ENCODE measurements around the gene HMOX2. TPM values are rescaled to one million over a fixed set of nuclear protein-coding genes. Genes with fewer than 3 reads are reported as not detected.
A peak's percentile ranks its signal among the peaks of the same experiment; 100 is the strongest.

HMOX2 gene
- total and polyA plus RNA-seq, 2 experiments from 2014 or later = 61.5 to 101 TPM

DNA sequence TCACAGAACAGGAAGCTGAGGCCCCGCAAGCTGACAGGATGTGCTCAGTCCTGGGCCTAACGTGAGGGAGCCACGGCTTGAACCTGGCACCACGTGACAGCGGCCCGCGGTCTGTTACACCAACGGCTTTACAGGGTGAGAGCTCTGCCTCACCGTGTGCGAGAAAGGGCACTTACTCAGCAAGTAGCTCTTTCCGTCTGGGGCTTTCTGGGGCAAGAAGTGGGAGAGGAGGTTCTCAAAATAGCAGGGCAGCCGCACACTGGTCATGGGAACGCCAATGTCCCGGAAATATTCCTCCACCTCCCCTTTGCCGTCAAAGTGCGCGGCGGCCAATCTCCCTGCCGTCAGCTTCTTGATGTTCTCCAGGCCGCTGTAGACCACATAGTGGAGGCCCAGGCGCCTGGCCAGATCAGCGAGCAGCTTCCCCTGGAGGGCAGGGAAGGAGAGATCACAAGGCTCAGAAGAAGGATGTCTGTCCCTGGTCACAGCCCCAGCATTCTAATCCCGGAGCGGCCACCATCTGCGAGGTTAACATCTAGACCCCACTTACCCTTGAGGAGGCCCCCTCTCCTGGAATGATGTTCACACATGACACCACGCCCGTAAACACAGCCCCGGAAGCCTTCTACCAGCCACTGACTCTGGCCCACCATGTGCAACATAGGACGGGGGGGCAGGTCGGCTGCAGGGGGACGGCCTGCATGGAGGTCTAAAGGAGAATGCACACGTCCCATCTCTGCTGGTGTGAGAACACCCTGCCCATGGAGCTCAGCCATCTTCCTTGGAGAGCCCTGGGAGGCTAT, 10.0 kb upstream of the HMOX2 start:
- no peak overlapping the region for H3K4me3 ChIP-seq
- TF ChIP-seq, protein P1, sequence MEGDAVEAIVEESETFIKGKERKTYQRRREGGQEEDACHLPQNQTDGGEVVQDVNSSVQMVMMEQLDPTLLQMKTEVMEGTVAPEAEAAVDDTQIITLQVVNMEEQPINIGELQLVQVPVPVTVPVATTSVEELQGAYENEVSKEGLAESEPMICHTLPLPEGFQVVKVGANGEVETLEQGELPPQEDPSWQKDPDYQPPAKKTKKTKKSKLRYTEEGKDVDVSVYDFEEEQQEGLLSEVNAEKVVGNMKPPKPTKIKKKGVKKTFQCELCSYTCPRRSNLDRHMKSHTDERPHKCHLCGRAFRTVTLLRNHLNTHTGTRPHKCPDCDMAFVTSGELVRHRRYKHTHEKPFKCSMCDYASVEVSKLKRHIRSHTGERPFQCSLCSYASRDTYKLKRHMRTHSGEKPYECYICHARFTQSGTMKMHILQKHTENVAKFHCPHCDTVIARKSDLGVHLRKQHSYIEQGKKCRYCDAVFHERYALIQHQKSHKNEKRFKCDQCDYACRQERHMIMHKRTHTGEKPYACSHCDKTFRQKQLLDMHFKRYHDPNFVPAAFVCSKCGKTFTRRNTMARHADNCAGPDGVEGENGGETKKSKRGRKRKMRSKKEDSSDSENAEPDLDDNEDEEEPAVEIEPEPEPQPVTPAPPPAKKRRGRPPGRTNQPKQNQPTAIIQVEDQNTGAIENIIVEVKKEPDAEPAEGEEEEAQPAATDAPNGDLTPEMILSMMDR (IDR thresholded peaks at IDR 0.05; ENCODE audit: low read depth, low read length) = no peak
- no peaks in the 10 kb centered on the region for H3K27me3 ChIP-seq
- DNase-seq (ENCODE audit: low read depth in 1 of 2, low spot score in 1 of 2) = peak in 1 of 2 donors; percentile 27
- peaks cover 3% of the 10 kb centered on the region for H3K36me3 ChIP-seq
- H3K9me3 ChIP-seq (ENCODE audit: low read depth) = no peaks in the 10 kb centered on the region
- H3K4me1 ChIP-seq (ENCODE audit: low read depth) = no peaks in the 10 kb centered on the region
- H3K27ac ChIP-seq = peak overlapping the region; percentile 0

DNA sequence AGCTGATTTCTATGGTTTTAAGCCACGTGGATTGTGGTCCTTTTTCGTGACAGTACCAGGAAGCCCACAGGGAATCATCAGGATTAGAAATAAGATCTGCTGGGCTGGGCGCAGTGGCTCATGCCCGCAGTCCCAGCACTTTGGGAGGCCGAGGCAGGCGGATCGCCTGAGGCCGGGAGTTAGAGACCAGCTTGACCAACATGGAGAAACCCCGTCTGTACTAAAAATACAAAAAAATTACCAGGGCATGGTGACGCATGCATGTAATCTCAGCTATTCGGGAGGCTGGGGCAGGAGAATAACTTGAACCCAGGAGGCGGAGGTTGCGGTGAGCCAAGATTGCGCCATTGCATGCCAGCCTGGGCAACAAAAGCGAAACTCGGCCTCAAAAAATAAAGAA, 8.3 kb upstream of the HMOX2 start:
- H3K27me3 ChIP-seq = no peaks in the 10 kb centered on the region
- DNase-seq (ENCODE audit: low read depth in 1 of 2, low spot score in 1 of 2) = no peak
- no peak overlapping the region for H3K27ac ChIP-seq
- no peak overlapping the region for H3K4me3 ChIP-seq
- no peaks in the 10 kb centered on the region for H3K4me1 ChIP-seq (ENCODE audit: low read depth)
- H3K36me3 ChIP-seq = peaks cover 3% of the 10 kb centered on the region
- TF ChIP-seq, protein P1 (IDR thresholded peaks at IDR 0.05; ENCODE audit: low read depth, low read length) = no peak
- H3K9me3 ChIP-seq (ENCODE audit: low read depth) = no peaks in the 10 kb centered on the region

DNA sequence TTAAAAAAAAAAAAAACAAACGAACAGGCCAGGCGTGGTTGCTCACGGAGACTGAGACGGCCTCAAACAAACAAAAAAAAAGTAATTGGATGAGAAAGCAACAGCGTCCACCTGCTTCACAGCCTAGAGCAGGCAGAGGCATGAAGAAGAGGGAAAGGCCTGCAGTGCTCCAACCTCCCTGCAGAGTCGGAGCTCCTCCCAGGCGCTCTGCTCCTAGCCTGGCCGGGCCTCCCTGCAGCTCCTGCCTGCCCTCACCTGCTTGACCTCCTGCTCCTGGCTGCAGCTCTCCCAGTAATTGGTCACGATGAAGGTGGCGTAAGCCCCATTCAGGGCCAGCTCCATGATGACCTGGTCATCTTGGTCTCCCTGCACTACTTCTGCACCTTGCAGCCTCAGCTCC, 7.2 kb upstream of the HMOX2 start:
- H3K36me3 ChIP-seq = peaks cover 3% of the 10 kb centered on the region

DNA sequence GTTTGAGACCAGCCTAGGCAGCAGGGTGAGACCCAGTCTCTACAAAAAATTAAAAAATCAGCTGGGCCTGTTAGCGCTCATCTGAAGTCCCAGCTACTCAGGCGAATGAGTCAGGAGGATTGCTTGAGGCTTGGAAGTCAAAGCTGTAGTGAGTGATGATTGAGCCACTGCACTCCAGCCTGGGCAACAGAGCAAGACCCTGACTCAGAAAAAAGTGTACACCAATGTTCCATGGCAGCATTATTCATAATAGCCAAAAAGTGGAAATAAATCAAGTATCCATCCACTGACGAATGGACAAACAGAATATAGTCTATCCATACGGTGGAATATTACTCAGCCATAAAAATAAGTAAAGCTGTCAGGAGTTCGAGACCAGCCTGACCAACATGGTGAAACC, 4.3 kb upstream of the HMOX2 start:
- Histone ChIP-seq H3K9me3 (ENCODE audit: low read depth) (no peaks in the 10 kb centered on the region), H3K4me3 (no peak overlapping the region), H3K4me1 (ENCODE audit: low read depth) (no peaks in the 10 kb centered on the region), H3K27me3 (no peaks in the 10 kb centered on the region), H3K36me3 (no peaks in the 10 kb centered on the region), H3K27ac (no peak overlapping the region)
- TF ChIP-seq, protein P1 (IDR thresholded peaks at IDR 0.05; ENCODE audit: low read depth, low read length) = no peak
- no peak for DNase-seq (ENCODE audit: low read depth in 1 of 2, low spot score in 1 of 2)

More for the DNA sequence above, 7.2 kb upstream of the HMOX2 start:
- Histone ChIP-seq H3K27me3 (no peaks in the 10 kb centered on the region), H3K4me3 (no peak overlapping the region), H3K27ac (no peak overlapping the region), H3K9me3 (ENCODE audit: low read depth) (no peaks in the 10 kb centered on the region), H3K4me1 (ENCODE audit: low read depth) (no peaks in the 10 kb centered on the region)
- no peak for DNase-seq (ENCODE audit: low read depth in 1 of 2, low spot score in 1 of 2)
- TF ChIP-seq, protein P1 (IDR thresholded peaks at IDR 0.05; ENCODE audit: low read depth, low read length) = no peak

DNA sequence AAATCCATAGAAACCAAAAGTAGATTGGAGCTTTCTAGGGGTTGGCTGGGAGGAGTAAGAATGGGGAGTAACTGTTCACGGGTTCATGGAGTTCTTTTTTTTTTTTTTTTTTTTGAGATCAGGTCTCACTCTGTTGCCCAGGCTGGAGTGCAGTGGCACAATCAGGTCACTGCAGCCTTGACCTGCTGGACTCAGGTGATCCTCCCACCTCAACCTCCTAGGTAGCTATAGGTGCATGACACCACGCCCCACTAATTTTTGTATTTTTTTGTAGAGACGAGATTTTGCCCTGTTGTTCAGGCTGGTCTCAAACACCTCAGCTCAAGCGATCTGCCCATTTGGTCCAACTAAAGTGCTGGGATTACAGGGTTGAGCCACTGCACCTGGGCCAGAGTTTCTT, 3.3 kb upstream of the HMOX2 start:
- H3K27me3 ChIP-seq = no peaks in the 10 kb centered on the region
- H3K4me1 ChIP-seq (ENCODE audit: low read depth) = peaks cover 3% of the 10 kb centered on the region
- TF ChIP-seq, protein P1 (IDR thresholded peaks at IDR 0.05; ENCODE audit: low read depth, low read length) = no peak
- no peaks in the 10 kb centered on the region for H3K9me3 ChIP-seq (ENCODE audit: low read depth)
- no peaks in the 10 kb centered on the region for H3K36me3 ChIP-seq
- DNase-seq (ENCODE audit: low read depth in 1 of 2, low spot score in 1 of 2) = no peak
- H3K27ac ChIP-seq = no peak overlapping the region
- no peak overlapping the region for H3K4me3 ChIP-seq

Data from cardiac muscle cell (in vitro differentiated cells and primary cell).